Measurements from ENCODE around the gene CA4. TPM values are rescaled to one million over a fixed set of nuclear protein-coding genes. Genes with fewer than 3 reads are reported as not detected.
A peak's percentile ranks its signal among the peaks of the same experiment; 100 is the strongest.
"Not testable (repeated sequence)": the region's sequence is repeated elsewhere in the genome, so short reads cannot be mapped to it uniquely, and the experiment has no call there.

Gene CA4
- total and polyA plus RNA-seq, 4 donors, result 0.14 to 0.67 (median 0.44) TPM

DNA sequence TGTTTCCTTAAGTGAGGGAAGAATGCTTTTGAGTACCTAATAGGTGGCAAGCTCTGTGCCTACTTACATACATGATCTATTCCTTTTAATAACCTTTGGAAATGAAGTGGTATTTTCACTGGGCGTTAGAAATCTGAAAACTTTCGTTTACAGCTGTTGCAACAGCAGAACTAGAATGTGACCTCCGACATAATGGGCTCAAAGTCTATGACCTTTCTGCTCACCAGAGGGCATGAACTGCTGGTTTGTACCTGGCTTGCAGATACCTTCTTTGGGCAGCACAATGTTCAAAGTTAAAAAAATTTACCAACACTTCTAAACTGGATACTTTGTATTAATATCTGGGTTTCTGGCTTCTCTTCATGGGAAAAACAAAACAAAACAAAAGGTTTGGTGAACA, 24.3 kb downstream of the CA4 start:
- Histone ChIP-seq H3K9me3 (ENCODE audit: control insufficient read depth in 4 of 4, low read length in 3 of 4) (no peaks in the 10 kb centered on the region), H3K4me1 (ENCODE audit: control insufficient read depth in 4 of 4, insufficient read depth in 4 of 4, low read length in 3 of 4) (peaks cover 1 to 30% (median 18%) of the 10 kb centered on the region in 4 donors), H3K27me3 (ENCODE audit: control insufficient read depth in 4 of 4, insufficient read depth in 4 of 4, low read length in 3 of 4) (no peaks in the 10 kb centered on the region), H3K4me3 (ENCODE audit: low read depth in 1 of 3, low read length in 3 of 3) (no peak overlapping the region), H3K27ac (ENCODE audit: low read depth in 1 of 2, low read length in 2 of 2) (no peak overlapping the region), H3K9ac (ENCODE audit: low read depth in 1 of 2, low read length in 2 of 2) (no peak overlapping the region), H3K36me3 (ENCODE audit: control insufficient read depth in 4 of 4, insufficient read depth in 3 of 4, low read depth in 1 of 4, low read length in 3 of 4) (peaks cover 0 to 8% (median 3%) of the 10 kb centered on the region in 4 donors)
- WGBS, result 25% methylated on average over 3 of the region's 3 CpGs
- DNase-seq (ENCODE audit: low spot score), result no peak
- TF ChIP-seq HNF4A (conservative IDR thresholded peaks at IDR 0.05) (peak; percentile 84 to 96), RAD21 (IDR thresholded peaks at IDR 0.05) (no peak), EGR1 (IDR thresholded peaks at IDR 0.05; ENCODE audit: low read depth in 2 of 2) (no peak), HNF4G (IDR thresholded peaks at IDR 0.05) (peak; percentile 82), NR2F2 (IDR thresholded peaks at IDR 0.05) (peak; percentile 82), RXRA (IDR thresholded peaks at IDR 0.05) (peak; percentile 65 to 76)

DNA sequence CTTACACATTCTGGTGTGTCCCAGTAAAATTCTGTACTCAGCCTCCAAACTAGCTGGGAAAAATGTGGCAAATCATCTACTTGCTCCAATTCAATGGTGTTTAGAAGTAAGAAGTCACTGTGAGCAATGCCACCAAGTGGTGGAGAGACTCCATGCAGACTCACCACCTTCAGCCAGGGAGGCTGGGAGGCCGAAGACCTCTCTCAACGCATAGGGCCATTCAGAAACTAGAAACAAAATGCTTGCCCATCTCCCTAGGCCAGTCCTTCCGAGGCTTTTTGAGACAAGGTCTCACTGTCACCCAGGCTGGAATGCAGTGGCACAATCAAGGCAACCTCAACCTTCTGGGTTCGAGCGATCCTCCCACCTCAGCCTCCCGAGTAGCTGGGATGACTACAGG, 25.0 kb downstream of the CA4 start:
- not testable (repeated sequence) for DNase-seq (ENCODE audit: low spot score); H3K9ac ChIP-seq (ENCODE audit: low read depth in 1 of 2, low read length in 2 of 2); H3K9me3 ChIP-seq (ENCODE audit: control insufficient read depth in 4 of 4, low read length in 3 of 4); H3K4me3 ChIP-seq (ENCODE audit: low read depth in 1 of 3, low read length in 3 of 3); H3K27me3 ChIP-seq (ENCODE audit: control insufficient read depth in 4 of 4, insufficient read depth in 4 of 4, low read length in 3 of 4); H3K36me3 ChIP-seq (ENCODE audit: control insufficient read depth in 4 of 4, insufficient read depth in 3 of 4, low read depth in 1 of 4, low read length in 3 of 4); H3K27ac ChIP-seq (ENCODE audit: low read depth in 1 of 2, low read length in 2 of 2)
- TF ChIP-seq, protein P1, sequence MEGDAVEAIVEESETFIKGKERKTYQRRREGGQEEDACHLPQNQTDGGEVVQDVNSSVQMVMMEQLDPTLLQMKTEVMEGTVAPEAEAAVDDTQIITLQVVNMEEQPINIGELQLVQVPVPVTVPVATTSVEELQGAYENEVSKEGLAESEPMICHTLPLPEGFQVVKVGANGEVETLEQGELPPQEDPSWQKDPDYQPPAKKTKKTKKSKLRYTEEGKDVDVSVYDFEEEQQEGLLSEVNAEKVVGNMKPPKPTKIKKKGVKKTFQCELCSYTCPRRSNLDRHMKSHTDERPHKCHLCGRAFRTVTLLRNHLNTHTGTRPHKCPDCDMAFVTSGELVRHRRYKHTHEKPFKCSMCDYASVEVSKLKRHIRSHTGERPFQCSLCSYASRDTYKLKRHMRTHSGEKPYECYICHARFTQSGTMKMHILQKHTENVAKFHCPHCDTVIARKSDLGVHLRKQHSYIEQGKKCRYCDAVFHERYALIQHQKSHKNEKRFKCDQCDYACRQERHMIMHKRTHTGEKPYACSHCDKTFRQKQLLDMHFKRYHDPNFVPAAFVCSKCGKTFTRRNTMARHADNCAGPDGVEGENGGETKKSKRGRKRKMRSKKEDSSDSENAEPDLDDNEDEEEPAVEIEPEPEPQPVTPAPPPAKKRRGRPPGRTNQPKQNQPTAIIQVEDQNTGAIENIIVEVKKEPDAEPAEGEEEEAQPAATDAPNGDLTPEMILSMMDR (IDR thresholded peaks at IDR 0.05; ENCODE audit: low read depth, low read length, missing input control), result peak; percentile 2
- peak; percentile 42 to 50 for TF ChIP-seq RAD21 (IDR thresholded peaks at IDR 0.05)
- WGBS, result 95% methylated on average over 6 of the region's 6 CpGs
- H3K4me1 ChIP-seq (ENCODE audit: control insufficient read depth in 4 of 4, insufficient read depth in 4 of 4, low read length in 3 of 4), result peaks cover 1 to 30% (median 18%) of the 10 kb centered on the region in 4 donors

DNA sequence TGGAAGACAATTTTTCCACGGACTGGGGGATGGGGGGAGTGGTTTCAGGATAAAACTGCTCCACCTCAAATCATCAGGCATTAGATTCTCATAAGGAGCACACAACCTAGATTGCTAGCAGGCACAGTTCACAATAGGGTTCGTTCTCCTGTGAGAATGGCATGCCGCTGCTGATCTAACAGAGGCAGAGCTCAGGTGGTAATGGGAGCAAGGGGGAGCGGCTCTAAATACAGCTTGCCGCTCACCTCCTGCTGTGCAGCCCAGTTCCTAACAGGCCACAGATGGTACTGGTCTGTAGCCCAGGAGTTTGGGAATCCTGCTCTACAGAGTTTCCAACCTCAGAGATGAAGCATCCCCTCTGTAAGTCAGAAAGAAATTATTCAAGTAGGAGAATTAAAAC, 27.0 kb downstream of the CA4 start:
- not testable (repeated sequence) for H3K27me3 ChIP-seq (ENCODE audit: control insufficient read depth in 4 of 4, insufficient read depth in 4 of 4, low read length in 3 of 4); H3K9me3 ChIP-seq (ENCODE audit: control insufficient read depth in 4 of 4, low read length in 3 of 4); H3K9ac ChIP-seq (ENCODE audit: low read depth in 1 of 2, low read length in 2 of 2); H3K27ac ChIP-seq (ENCODE audit: low read depth in 1 of 2, low read length in 2 of 2); H3K4me3 ChIP-seq (ENCODE audit: low read depth in 1 of 3, low read length in 3 of 3); DNase-seq (ENCODE audit: low spot score)
- peaks cover 0 to 11% (median 9%) of the 10 kb centered on the region in 4 donors for H3K36me3 ChIP-seq (ENCODE audit: control insufficient read depth in 4 of 4, insufficient read depth in 3 of 4, low read depth in 1 of 4, low read length in 3 of 4)
- peaks cover 0 to 20% (median 12%) of the 10 kb centered on the region in 4 donors for H3K4me1 ChIP-seq (ENCODE audit: control insufficient read depth in 4 of 4, insufficient read depth in 4 of 4, low read length in 3 of 4)
- WGBS, result 99% methylated on average over 5 of the region's 5 CpGs

DNA sequence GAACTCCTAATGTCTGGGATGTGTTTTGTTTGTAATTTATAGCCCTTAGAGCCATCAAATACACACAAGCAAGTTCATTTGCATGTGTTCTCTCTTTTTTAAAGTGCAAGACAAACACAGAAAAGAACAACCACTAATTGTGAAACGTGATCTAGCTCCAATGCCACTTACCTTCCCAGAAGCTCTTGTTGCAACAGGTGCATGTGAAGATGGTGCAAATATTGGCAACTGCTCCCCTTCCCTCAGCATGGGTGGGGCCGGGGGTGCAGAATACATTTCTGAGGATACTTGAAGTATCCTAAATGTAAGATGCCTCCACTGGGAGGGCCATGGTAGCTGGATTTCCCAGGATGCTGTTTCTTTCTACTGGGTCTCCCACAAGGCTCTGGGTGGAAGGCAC, 28.4 kb downstream of the CA4 start:
- not testable (repeated sequence) for DNase-seq (ENCODE audit: low spot score)
- 80% methylated on average over 2 of the region's 2 CpGs for WGBS

DNA sequence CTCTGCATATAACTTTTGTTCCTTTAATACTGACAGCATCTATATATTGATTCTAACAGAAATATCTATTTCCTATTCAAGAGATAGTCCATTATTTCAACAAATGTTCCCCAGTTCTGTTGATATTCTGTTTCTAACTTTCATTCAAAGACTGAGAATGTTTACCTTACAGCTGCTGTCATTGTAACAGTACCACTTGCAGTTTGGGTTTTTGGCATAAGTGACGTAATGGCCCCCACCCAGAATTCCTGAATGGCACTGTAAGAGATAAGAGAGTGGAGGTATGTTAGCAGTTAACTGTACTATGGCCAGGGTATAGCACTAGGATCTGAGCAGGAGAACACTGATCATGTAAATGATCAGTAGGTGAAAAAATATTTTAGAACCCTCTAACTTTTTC, 30.6 kb downstream of the CA4 start:
- H3K36me3 ChIP-seq (ENCODE audit: control insufficient read depth in 4 of 4, insufficient read depth in 3 of 4, low read depth in 1 of 4, low read length in 3 of 4), result peaks cover 3 to 29% (median 23%) of the 10 kb centered on the region in 4 donors
- H3K27ac ChIP-seq (ENCODE audit: low read depth in 1 of 2, low read length in 2 of 2); DNase-seq (ENCODE audit: low spot score); H3K4me3 ChIP-seq (ENCODE audit: low read depth in 1 of 3, low read length in 3 of 3); H3K4me1 ChIP-seq (ENCODE audit: control insufficient read depth in 4 of 4, insufficient read depth in 4 of 4, low read length in 3 of 4); H3K9ac ChIP-seq (ENCODE audit: low read depth in 1 of 2, low read length in 2 of 2); H3K9me3 ChIP-seq (ENCODE audit: control insufficient read depth in 4 of 4, low read length in 3 of 4); H3K27me3 ChIP-seq (ENCODE audit: control insufficient read depth in 4 of 4, insufficient read depth in 4 of 4, low read length in 3 of 4): not testable (repeated sequence)
- 97% methylated on average over 1 of the region's 1 CpG for WGBS

More for the DNA sequence above, 28.4 kb downstream of the CA4 start:
- H3K9me3 ChIP-seq (ENCODE audit: control insufficient read depth in 4 of 4, low read length in 3 of 4); H3K4me3 ChIP-seq (ENCODE audit: low read depth in 1 of 3, low read length in 3 of 3); H3K9ac ChIP-seq (ENCODE audit: low read depth in 1 of 2, low read length in 2 of 2); H3K27ac ChIP-seq (ENCODE audit: low read depth in 1 of 2, low read length in 2 of 2); H3K27me3 ChIP-seq (ENCODE audit: control insufficient read depth in 4 of 4, insufficient read depth in 4 of 4, low read length in 3 of 4): not testable (repeated sequence)
- Histone ChIP-seq H3K36me3 (ENCODE audit: control insufficient read depth in 4 of 4, insufficient read depth in 3 of 4, low read depth in 1 of 4, low read length in 3 of 4) (peaks cover 3 to 18% (median 18%) of the 10 kb centered on the region in 4 donors), H3K4me1 (ENCODE audit: control insufficient read depth in 4 of 4, insufficient read depth in 4 of 4, low read length in 3 of 4) (peaks cover 0 to 17% (median 7%) of the 10 kb centered on the region in 4 donors)

DNA sequence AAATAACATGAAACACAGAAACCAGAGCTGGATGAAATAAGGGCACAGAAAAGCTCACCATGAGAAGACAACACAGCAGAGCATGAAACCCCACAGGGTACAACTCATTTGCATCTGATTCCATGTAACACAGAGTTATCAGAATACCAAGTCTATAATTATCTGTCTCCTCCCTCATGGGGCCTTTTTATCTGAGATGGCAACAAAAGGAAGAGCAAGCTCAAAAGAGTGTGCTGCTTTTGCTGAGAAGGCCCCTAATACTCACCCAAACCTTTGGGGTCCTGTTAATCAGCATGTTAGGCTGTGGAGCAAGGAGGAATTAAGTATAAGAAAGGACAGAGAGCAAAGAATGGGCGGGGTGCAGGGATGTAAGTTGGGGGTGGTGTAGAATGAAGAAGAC, 36.6 kb downstream of the CA4 start:
- WGBS, result 92% methylated on average over 1 of the region's 1 CpG
- not testable (repeated sequence) for H3K9ac ChIP-seq (ENCODE audit: low read depth in 1 of 2, low read length in 2 of 2)
- peaks cover 4 to 39% (median 28%) of the 10 kb centered on the region in 4 donors for H3K36me3 ChIP-seq (ENCODE audit: control insufficient read depth in 4 of 4, insufficient read depth in 3 of 4, low read depth in 1 of 4, low read length in 3 of 4)

DNA sequence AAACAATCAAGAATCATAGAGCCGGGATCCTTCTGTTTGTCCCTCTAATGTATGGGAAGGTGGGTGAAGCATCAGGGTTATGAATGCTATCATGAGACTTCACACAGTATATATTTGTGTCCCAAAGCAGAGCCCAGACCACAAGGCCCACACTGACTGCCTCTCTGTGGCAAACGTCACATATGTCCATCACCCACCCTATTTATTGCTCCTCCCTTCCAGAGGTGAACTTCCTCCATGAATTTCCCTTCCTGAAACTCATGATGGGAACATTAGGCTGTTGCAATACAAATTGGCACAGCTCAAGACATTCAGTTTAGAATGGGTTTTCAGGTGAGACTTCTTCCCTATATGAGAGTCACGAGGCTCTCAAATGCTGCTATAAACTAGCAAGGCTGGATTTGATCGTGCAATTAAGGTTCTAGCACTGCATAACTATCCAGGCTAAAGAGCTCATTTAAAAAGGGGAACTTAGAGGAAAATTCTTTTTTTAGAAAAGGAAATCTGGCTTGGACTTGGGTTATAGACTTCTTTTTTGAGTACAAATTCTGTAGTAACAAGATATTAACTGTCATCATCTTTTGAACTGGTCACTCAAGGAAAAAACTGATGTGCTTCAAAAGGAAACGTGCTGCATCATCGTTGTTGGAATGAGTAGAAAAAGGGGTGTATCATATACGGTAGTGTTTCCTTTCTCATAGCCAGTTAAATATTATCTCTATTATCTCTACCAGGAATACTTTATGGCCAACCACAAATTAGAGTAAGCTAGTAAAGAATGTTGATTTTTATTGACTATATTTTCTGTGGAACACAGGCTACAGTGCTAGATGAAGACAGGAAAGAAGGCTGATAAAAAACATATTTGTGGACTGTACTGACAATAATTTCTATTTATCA, 37.3 kb downstream of the CA4 start:
- H3K27ac ChIP-seq (ENCODE audit: low read depth in 1 of 2, low read length in 2 of 2); H3K4me1 ChIP-seq (ENCODE audit: control insufficient read depth in 4 of 4, insufficient read depth in 4 of 4, low read length in 3 of 4): not testable (repeated sequence)

More for the DNA sequence above, 36.6 kb downstream of the CA4 start:
- H3K9me3 ChIP-seq (ENCODE audit: control insufficient read depth in 4 of 4, low read length in 3 of 4); DNase-seq (ENCODE audit: low spot score); H3K4me1 ChIP-seq (ENCODE audit: control insufficient read depth in 4 of 4, insufficient read depth in 4 of 4, low read length in 3 of 4); H3K4me3 ChIP-seq (ENCODE audit: low read depth in 1 of 3, low read length in 3 of 3); H3K27ac ChIP-seq (ENCODE audit: low read depth in 1 of 2, low read length in 2 of 2); H3K27me3 ChIP-seq (ENCODE audit: control insufficient read depth in 4 of 4, insufficient read depth in 4 of 4, low read length in 3 of 4): not testable (repeated sequence)

More for the DNA sequence above, 37.3 kb downstream of the CA4 start:
- H3K36me3 ChIP-seq (ENCODE audit: control insufficient read depth in 4 of 4, insufficient read depth in 3 of 4, low read depth in 1 of 4, low read length in 3 of 4), result peaks cover 5 to 42% (median 27%) of the 10 kb centered on the region in 4 donors
- not testable (repeated sequence) for H3K9ac ChIP-seq (ENCODE audit: low read depth in 1 of 2, low read length in 2 of 2); DNase-seq (ENCODE audit: low spot score); H3K27me3 ChIP-seq (ENCODE audit: control insufficient read depth in 4 of 4, insufficient read depth in 4 of 4, low read length in 3 of 4); H3K9me3 ChIP-seq (ENCODE audit: control insufficient read depth in 4 of 4, low read length in 3 of 4); H3K4me3 ChIP-seq (ENCODE audit: low read depth in 1 of 3, low read length in 3 of 3)
- 77% methylated on average over 7 of the region's 7 CpGs for WGBS

Measured in liver (tissue), 9 donors.